ENCODE results near the gene DOK3. TPM values are rescaled to one million over a fixed set of nuclear protein-coding genes. Genes with fewer than 3 reads are reported as not detected.

Gene DOK3
- total and polyA plus RNA-seq, 2 donors (not counting 3 experiments of a cell fraction or from before 2014, with no cell fraction given): 4.8 to 5.3 TPM

DNA sequence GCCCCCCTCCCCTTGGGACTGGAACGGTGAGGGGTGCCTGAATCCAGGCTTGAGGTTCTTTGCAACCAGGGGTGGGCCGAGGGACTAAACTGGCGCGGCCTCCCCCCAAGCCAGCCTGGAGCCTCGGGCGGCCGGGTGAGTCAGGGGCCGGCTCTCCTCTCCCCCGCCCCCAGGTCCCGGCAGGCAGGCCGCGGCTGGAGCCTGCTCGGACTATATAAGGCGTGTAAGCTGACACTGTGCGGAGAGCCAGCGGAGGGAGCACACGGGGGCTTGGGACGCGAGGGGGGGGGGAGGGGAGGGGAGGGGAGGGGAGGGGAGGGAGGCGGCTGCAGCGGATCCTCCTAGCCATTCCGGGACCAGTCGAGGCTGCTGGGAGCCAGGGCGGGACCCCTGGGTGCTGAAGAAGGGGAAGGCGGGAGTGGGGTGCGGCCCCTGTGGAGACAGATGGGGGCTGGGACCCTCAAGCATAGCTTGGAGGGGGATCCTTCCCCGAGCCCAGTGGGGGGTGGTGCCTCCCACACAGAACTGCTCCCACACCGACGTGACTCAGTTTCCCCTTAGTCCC, 12.8 kb downstream of the DOK3 start:
- no peaks in the 10 kb centered on the region for H3K27me3 ChIP-seq (ENCODE audit: control insufficient read depth in 2 of 2, insufficient read depth in 2 of 2, low read length in 2 of 2)
- peaks cover 5 to 9% of the 10 kb centered on the region in 2 experiments for H3K36me3 ChIP-seq (ENCODE audit: control insufficient read depth in 2 of 2, extremely low read depth in 1 of 2, insufficient read depth in 2 of 2, low read length in 2 of 2)
- ChIA-PET POLR2A (interaction anchor here (0.7 to 3.0 kb wide), 12 partner anchors 8 to 386 kb away, joined by 3 to 17 read pairs (median 6); partner anchors contain the start of gene DOK3), CTCF (interaction anchor here (0.6 to 2.5 kb wide), 9 partner anchors 20 to 130 kb away, joined by 3 to 12 read pairs (median 4); no protein-coding TSS in a partner anchor)
- H3K79me2 ChIP-seq (ENCODE audit: control insufficient read depth, insufficient read depth, low read length): peaks cover 32% of the 10 kb centered on the region
- peak overlapping the region; percentile 93 for H3K27ac ChIP-seq (ENCODE audit: insufficient read depth, low read depth, low read length)
- intact Hi-C loops (cut with micrococcal nuclease) (loop anchor here (1.0 to 10.0 kb wide), 6 partner anchors 12 to 962 kb away; partner anchors contain the start of genes DOK3, GRK6, N4BP3 and RNF44), dilution Hi-C loops (cut with MboI; ENCODE audit: extremely low pct_ligation_motif_present, low sequenced_read_pairs) (no loop called here)
- peaks cover 47% of the 10 kb centered on the region for H3K4me1 ChIP-seq (ENCODE audit: control insufficient read depth, extremely low read depth, insufficient read depth, low read length)
- DNase-seq (ENCODE audit: low read depth, low spot score) (peak; percentile 87), FAIRE-seq (no peak)
- no TSS peak for BruUV-seq (replicated peaks)
- H3K4me3 ChIP-seq (replicated peaks in 1 of 3; ENCODE audit: insufficient read depth in 1 of 3, low read depth in 1 of 3, low read length in 3 of 3): peak overlapping the region; percentile 47 to 79 (median 74)
- H3K4me2 ChIP-seq (ENCODE audit: insufficient read depth, low read length): peak overlapping the region; percentile 70
- no peaks in the 10 kb centered on the region for H3K9me1 ChIP-seq (replicated peaks; ENCODE audit: control insufficient read depth, extremely low read depth, insufficient read depth, low read length)
- H3K9ac ChIP-seq (replicated peaks; ENCODE audit: extremely low read depth, insufficient read depth, low read length): peak overlapping the region; percentile 93
- TF ChIP-seq JUN (IDR thresholded peaks at IDR 0.05; ENCODE audit: borderline replicate concordance, insufficient read depth, insufficient read length, low read depth) (no peak), FOS (IDR thresholded peaks at IDR 0.05; ENCODE audit: borderline replicate concordance, insufficient read depth, low read length) (peak; percentile 47), POLR2A (IDR thresholded peaks at IDR 0.05; ENCODE audit: low read depth, low read length) (peak; percentile 0), GATA2 (IDR thresholded peaks at IDR 0.05; ENCODE audit: insufficient read depth, insufficient read length, low read depth, low read length) (no peak), POLR2AphosphoS5 (IDR thresholded peaks at IDR 0.05; ENCODE audit: insufficient read depth, low read depth, low read length) (peak; percentile 72)
- TF ChIP-seq, protein P1, sequence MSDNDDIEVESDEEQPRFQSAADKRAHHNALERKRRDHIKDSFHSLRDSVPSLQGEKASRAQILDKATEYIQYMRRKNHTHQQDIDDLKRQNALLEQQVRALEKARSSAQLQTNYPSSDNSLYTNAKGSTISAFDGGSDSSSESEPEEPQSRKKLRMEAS (IDR thresholded peaks at IDR 0.05; ENCODE audit: insufficient read depth, insufficient read length): no peak
- TF ChIP-seq, protein P2, sequence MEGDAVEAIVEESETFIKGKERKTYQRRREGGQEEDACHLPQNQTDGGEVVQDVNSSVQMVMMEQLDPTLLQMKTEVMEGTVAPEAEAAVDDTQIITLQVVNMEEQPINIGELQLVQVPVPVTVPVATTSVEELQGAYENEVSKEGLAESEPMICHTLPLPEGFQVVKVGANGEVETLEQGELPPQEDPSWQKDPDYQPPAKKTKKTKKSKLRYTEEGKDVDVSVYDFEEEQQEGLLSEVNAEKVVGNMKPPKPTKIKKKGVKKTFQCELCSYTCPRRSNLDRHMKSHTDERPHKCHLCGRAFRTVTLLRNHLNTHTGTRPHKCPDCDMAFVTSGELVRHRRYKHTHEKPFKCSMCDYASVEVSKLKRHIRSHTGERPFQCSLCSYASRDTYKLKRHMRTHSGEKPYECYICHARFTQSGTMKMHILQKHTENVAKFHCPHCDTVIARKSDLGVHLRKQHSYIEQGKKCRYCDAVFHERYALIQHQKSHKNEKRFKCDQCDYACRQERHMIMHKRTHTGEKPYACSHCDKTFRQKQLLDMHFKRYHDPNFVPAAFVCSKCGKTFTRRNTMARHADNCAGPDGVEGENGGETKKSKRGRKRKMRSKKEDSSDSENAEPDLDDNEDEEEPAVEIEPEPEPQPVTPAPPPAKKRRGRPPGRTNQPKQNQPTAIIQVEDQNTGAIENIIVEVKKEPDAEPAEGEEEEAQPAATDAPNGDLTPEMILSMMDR (IDR thresholded peaks at IDR 0.05; ENCODE audit: extremely low read depth in 1 of 2, insufficient read depth in 1 of 2, low read depth in 1 of 2, low read length in 2 of 2): no peak
- H2AFZ ChIP-seq (ENCODE audit: low read depth, low read length): no peak overlapping the region
- H4K20me1 ChIP-seq (replicated peaks; ENCODE audit: control insufficient read depth, extremely low read depth, insufficient read depth, low read length): no peaks in the 10 kb centered on the region
- no peaks in the 10 kb centered on the region for H3K9me3 ChIP-seq (replicated peaks; ENCODE audit: control insufficient read depth, insufficient read depth, low read length)
